ENCODE data around the gene INTS1.

Gene INTS1

GRCh38 chr7:1449951-1450350 is 54.2 kb downstream of the INTS1 start:
- Histone ChIP-seq H3K79me2 (ENCODE audit: insufficient read depth, low read length) (no peaks in the 10 kb centered on the region), H3K36me3 (ENCODE audit: insufficient read depth, low read length) (no peaks in the 10 kb centered on the region), H3K9ac (ENCODE audit: low read length) (no peak overlapping the region), H3K4me3 (ENCODE audit: low read depth, low read length, poor library complexity, severe bottlenecking) (no peak overlapping the region), H4K20me1 (ENCODE audit: insufficient read depth, low read length) (no peaks in the 10 kb centered on the region), H3K9me2 (ENCODE audit: low read depth, low read length) (no peaks in the 10 kb centered on the region), H3F3A (ENCODE audit: insufficient read depth, low read length) (no peaks in the 10 kb centered on the region), H3K4me2 (ENCODE audit: low read length) (no peak overlapping the region), H2AFZ (ENCODE audit: low read length) (no peak overlapping the region), H3K27me3 (ENCODE audit: insufficient read depth, low read length) (no peaks in the 10 kb centered on the region; the same call in 1 of the 2 replicates), H3K9me3 (ENCODE audit: low read length) (no peaks in the 10 kb centered on the region), H3K4me1 (ENCODE audit: insufficient read depth, low read length, severe bottlenecking) (no peaks in the 10 kb centered on the region), H3K27ac (ENCODE audit: low read depth, low read length, poor library complexity, severe bottlenecking) (no peak overlapping the region)
- TF ChIP-seq CTCF (IDR thresholded peaks at IDR 0.05; ENCODE audit: low read length), result no peak
- no peak for TF ChIP-seq EZH2 (IDR thresholded peaks at IDR 0.05; ENCODE audit: borderline replicate concordance, low read length)

GRCh38 chr7:1449501-1449900 is 54.7 kb downstream of the INTS1 start:
- Histone ChIP-seq H3K4me3 (ENCODE audit: low read depth, low read length, poor library complexity, severe bottlenecking) (no peak overlapping the region), H3F3A (ENCODE audit: insufficient read depth, low read length) (no peaks in the 10 kb centered on the region), H3K4me1 (ENCODE audit: insufficient read depth, low read length, severe bottlenecking) (no peaks in the 10 kb centered on the region), H3K27ac (ENCODE audit: low read depth, low read length, poor library complexity, severe bottlenecking) (no peak overlapping the region), H4K20me1 (ENCODE audit: insufficient read depth, low read length) (no peaks in the 10 kb centered on the region), H3K9me2 (ENCODE audit: low read depth, low read length) (no peaks in the 10 kb centered on the region), H3K9me3 (ENCODE audit: low read length) (no peaks in the 10 kb centered on the region), H3K36me3 (ENCODE audit: insufficient read depth, low read length) (no peaks in the 10 kb centered on the region), H3K4me2 (ENCODE audit: low read length) (no peak overlapping the region), H3K79me2 (ENCODE audit: insufficient read depth, low read length) (no peaks in the 10 kb centered on the region), H2AFZ (ENCODE audit: low read length) (no peak overlapping the region), H3K9ac (ENCODE audit: low read length) (no peak overlapping the region), H3K27me3 (ENCODE audit: insufficient read depth, low read length) (no peaks in the 10 kb centered on the region; the same call in 1 of the 2 replicates)
- no peak for TF ChIP-seq EZH2 (IDR thresholded peaks at IDR 0.05; ENCODE audit: borderline replicate concordance, low read length)
- TF ChIP-seq CTCF (IDR thresholded peaks at IDR 0.05; ENCODE audit: low read length), result no peak

- H3K9ac ChIP-seq (ENCODE audit: low read length), result no peak overlapping the region
- H3K4me1 ChIP-seq (ENCODE audit: insufficient read depth, low read length, severe bottlenecking), result no peaks in the 10 kb centered on the region
- no peaks in the 10 kb centered on the region for H4K20me1 ChIP-seq (ENCODE audit: insufficient read depth, low read length)
- H3K9me3 ChIP-seq (ENCODE audit: low read length), result no peaks in the 10 kb centered on the region
- H3K4me3 ChIP-seq (ENCODE audit: low read depth, low read length, poor library complexity, severe bottlenecking), result no peak overlapping the region
- H3F3A ChIP-seq (ENCODE audit: insufficient read depth, low read length), result no peaks in the 10 kb centered on the region
- H2AFZ ChIP-seq (ENCODE audit: low read length), result no peak overlapping the region
- no peaks in the 10 kb centered on the region for H3K36me3 ChIP-seq (ENCODE audit: insufficient read depth, low read length)
- H3K79me2 ChIP-seq (ENCODE audit: insufficient read depth, low read length), result no peaks in the 10 kb centered on the region
- H3K4me2 ChIP-seq (ENCODE audit: low read length), result no peak overlapping the region
- no peaks in the 10 kb centered on the region; the same call in 1 of the 2 replicates for H3K27me3 ChIP-seq (ENCODE audit: insufficient read depth, low read length)
- TF ChIP-seq CTCF (IDR thresholded peaks at IDR 0.05; ENCODE audit: low read length), result peak; percentile 14; the same call in 1 of the 2 replicates
- no peak for TF ChIP-seq EZH2 (IDR thresholded peaks at IDR 0.05; ENCODE audit: borderline replicate concordance, low read length)
- no peak overlapping the region for H3K27ac ChIP-seq (ENCODE audit: low read depth, low read length, poor library complexity, severe bottlenecking)
- no peaks in the 10 kb centered on the region for H3K9me2 ChIP-seq (ENCODE audit: low read depth, low read length)
Observed at GRCh38 chr7:1448958-1449357, 55.2 kb downstream of the INTS1 start.

Data from OCI-LY1 (cell line).